Esophagus squamous epithelium (tissue), 5 donors: Measurements from ENCODE around the gene SPC25. TPM values are rescaled to one million over a fixed set of nuclear protein-coding genes. Genes with fewer than 3 reads are reported as not detected.

Source experiments
- DNase-seq: peaks from one replicate; lab custom pipeline; 2025; lab: John Stamatoyannopoulos, UW
- H3K27ac ChIP-seq, 4 donors: fragments of 200-600 bp; sonication (generic); one replicate each; pipeline ENCODE4 v1.5.1; 2016 to 2019; ENCODE audit warnings: mild to moderate bottlenecking in 1 of 4
- H3K27me3 ChIP-seq, 4 donors: fragments of 200-600 bp; sonication (generic); 1 replicate in 3 of 4; 2 replicates in 1 of 4; pipeline versions ENCODE4 v1.5.1 to v1.6.0; 2017 to 2021; ENCODE audit warnings: antibody characterized with exemption in 1 of 4
- H3K36me3 ChIP-seq, 3 donors: fragments of 200-600 bp; sonication (generic); one replicate each; pipeline ENCODE4 v1.5.1; 2016 to 2019
- H3K4me1 ChIP-seq, 3 donors: fragments of 200-600 bp; sonication (generic); one replicate each; pipeline ENCODE4 v1.5.1; 2017 to 2019
- H3K4me3 ChIP-seq, 4 donors: fragments of 200-600 bp; sonication (generic); 1 replicate in 3 of 4; 2 replicates in 1 of 4; pipeline ENCODE4 v1.5.1; 2016 to 2019; ENCODE audit warnings: mild to moderate bottlenecking in 2 of 4, moderate library complexity in 1 of 4
- H3K9me3 ChIP-seq, 3 donors: fragments of 200-600 bp; sonication (generic); one replicate each; pipeline ENCODE4 v1.5.1; 2016 to 2019
- CTCF ChIP-seq, 6 experiments: fragments of 450-650 bp in 4 of 6; fragments of 200-600 bp in 2 of 6; sonication (generic) in 2 of 6; IDR thresholded peaks; one replicate each; pipeline ENCODE4 v1.5.1; 2016 to 2019; ENCODE audit warnings: antibody characterized with exemption in 6 of 6, mild to moderate bottlenecking in 4 of 6, moderate library complexity in 4 of 6
- POLR2A ChIP-seq, 4 donors: fragments of 450-650 bp; IDR thresholded peaks; one replicate each; pipeline ENCODE4 v1.6.1; 2017; ENCODE audit warnings: antibody characterized with exemption in 4 of 4, mild to moderate bottlenecking in 4 of 4, moderate library complexity in 3 of 4
- WGBS, 2 donors: methylation state at CpG; one replicate each; pipeline ENCODE4 v1.1.5; 2018; 5-methylcytosine and 5-hydroxymethylcytosine counted together
- intact Hi-C: fragments of 100-400 bp; cut with DNase I; formaldehyde crosslinking; loops from one replicate; pipeline ENCODE4 v1.15.0; 2022
- total RNA-seq, 4 donors: library from RNA; depleted of rRNA; stranded (reverse); fragments of >200 nt; gene quantifications; one replicate each; pipeline ENCODE4 v1.1.0, GENCODE V29; 2016
- donor health status: DM: yes; HTN: yes; CAD: no.

Gene SPC25
- total RNA-seq, 4 donors from 2014 or later = 2.2 to 11.7 (median 4.2) TPM

GRCh38 chr2:168830958-168831357, 59.3 kb downstream of the SPC25 start:
- H3K27ac ChIP-seq = no peak overlapping the region
- intact Hi-C loops = no loop called here
- H3K27me3 ChIP-seq = no peaks in the 10 kb centered on the region
- DNase-seq = no peak
- H3K9me3 ChIP-seq = no peaks in the 10 kb centered on the region
- no peaks in the 10 kb centered on the region for H3K36me3 ChIP-seq
- no peak overlapping the region for H3K4me3 ChIP-seq
- TF ChIP-seq POLR2A (IDR thresholded peaks at IDR 0.05) (no peak), CTCF (IDR thresholded peaks at IDR 0.05) (no peak)
- no peaks in the 10 kb centered on the region for H3K4me1 ChIP-seq

GRCh38 chr2:168825126-168825525, 65.1 kb downstream of the SPC25 start:
- no peak for DNase-seq
- intact Hi-C loops = no loop called here
- no peaks in the 10 kb centered on the region for H3K9me3 ChIP-seq
- H3K4me3 ChIP-seq = no peak overlapping the region
- no peaks in the 10 kb centered on the region for H3K36me3 ChIP-seq
- no peak for TF ChIP-seq POLR2A (IDR thresholded peaks at IDR 0.05)
- no peak for TF ChIP-seq CTCF (IDR thresholded peaks at IDR 0.05)
- H3K4me1 ChIP-seq = no peaks in the 10 kb centered on the region
- H3K27me3 ChIP-seq = no peaks in the 10 kb centered on the region
- H3K27ac ChIP-seq = no peak overlapping the region

- intact Hi-C loops = no loop called here
- TF ChIP-seq POLR2A (IDR thresholded peaks at IDR 0.05) (no peak), CTCF (IDR thresholded peaks at IDR 0.05) (no peak)
- DNase-seq = no peak
- no peaks in the 10 kb centered on the region for H3K36me3 ChIP-seq
- no peak overlapping the region for H3K27ac ChIP-seq
- no peaks in the 10 kb centered on the region for H3K27me3 ChIP-seq
- WGBS, 2 donors = 93 to 95% methylated on average over 1 of the region's 1 CpG
- no peaks in the 10 kb centered on the region for H3K4me1 ChIP-seq
- no peak overlapping the region for H3K4me3 ChIP-seq
- H3K9me3 ChIP-seq = no peaks in the 10 kb centered on the region
These were observed 68.2 kb downstream of the SPC25 start for GRCh38 chr2:168821992-168822391.

GRCh38 chr2:168821577-168821976, 68.7 kb downstream of the SPC25 start:
- Histone ChIP-seq H3K27ac (no peak overlapping the region), H3K36me3 (no peaks in the 10 kb centered on the region), H3K4me3 (no peak overlapping the region), H3K4me1 (no peaks in the 10 kb centered on the region), H3K9me3 (no peaks in the 10 kb centered on the region), H3K27me3 (no peaks in the 10 kb centered on the region)
- no peak for TF ChIP-seq POLR2A (IDR thresholded peaks at IDR 0.05)
- no peak for TF ChIP-seq CTCF (IDR thresholded peaks at IDR 0.05)
- DNase-seq = no peak
- intact Hi-C loops = no loop called here
- 48 to 59% methylated on average over 7 to 8 of the region's 8 CpGs for WGBS, 2 donors

Other genes with a start within 250 kb of the SPC25 start
- gene NOSTRIN, start 87.8 kb downstream of the SPC25 start, total RNA-seq = 10 to 100 TPM in 1 of 4 donors, 1 to 10 TPM in 2, under 1 TPM in 1; 0.76 to 15.6 (median 4.2) TPM
- gene G6PC2, start 10.9 kb upstream of the SPC25 start, total RNA-seq = not detected
- gene ABCB11, start 140.9 kb upstream of the SPC25 start, total RNA-seq = under 1 TPM in 2 of 4 donors, not detected in 2; 0.18 to 0.68 TPM
- gene DHRS9, start 179.1 kb upstream of the SPC25 start, total RNA-seq = 10 to 100 TPM in 3 of 4 donors, 1 to 10 TPM in 1; 2.1 to 19.6 (median 14.3) TPM